Stimulated activated memory B cell treated with anti-CD40 and anti-IgM and Interleukin-4, amounts not matched to agents 10 μg/mL and 1 μg/mL and 100 μg/mL, for 72 hours (primary cell): ENCODE measurements around the gene PSMB9.
A peak's percentile ranks its signal among the peaks of the same experiment; 100 is the strongest.

ENCODE experiments used
- ATAC-seq: fragments of 150-1000 bp; cut with Tn5 transposase; 2 replicates; pipeline ENCODE4 v1.10.0; 2021
- H3K27ac Mint-ChIP-seq: one replicate; pipeline ENCODE4 v1.8.0; 2022; ENCODE audit warnings: mild to moderate bottlenecking, mixed read lengths
- H3K27me3 Mint-ChIP-seq: one replicate; pipeline ENCODE4 v1.8.0; 2022; ENCODE audit warnings: mixed read lengths
- H3K36me3 Mint-ChIP-seq: one replicate; pipeline ENCODE4 v1.8.0; 2022; ENCODE audit warnings: mixed read lengths
- H3K4me1 Mint-ChIP-seq: one replicate; pipeline ENCODE4 v1.8.0; 2022; ENCODE audit warnings: mixed read lengths
- H3K4me3 Mint-ChIP-seq: one replicate; pipeline ENCODE4 v1.8.0; 2022; ENCODE audit warnings: mild to moderate bottlenecking, moderate library complexity, mixed read lengths
- H3K9me3 Mint-ChIP-seq: one replicate; pipeline ENCODE4 v1.8.0; 2022; ENCODE audit warnings: mixed read lengths

The PSMB9 gene

GRCh38 chr6:32832535-32832934, 21.5 kb upstream of the PSMB9 start:
- H3K4me3 Mint-ChIP-seq, result no peak overlapping the region

GRCh38 chr6:32833664-32834063, 20.3 kb upstream of the PSMB9 start:
- H3K4me3 Mint-ChIP-seq, result no peak overlapping the region
- no peak for ATAC-seq
- H3K27me3 Mint-ChIP-seq, result no peaks in the 10 kb centered on the region
- H3K27ac Mint-ChIP-seq, result peak overlapping the region; percentile 35
- peaks cover 84% of the 10 kb centered on the region for H3K36me3 Mint-ChIP-seq
- no peaks in the 10 kb centered on the region for H3K9me3 Mint-ChIP-seq
- H3K4me1 Mint-ChIP-seq, result peaks cover 73% of the 10 kb centered on the region

More at GRCh38 chr6:32832535-32832934, 21.5 kb upstream of the PSMB9 start:
- Mint-ChIP-seq H3K9me3 (no peaks in the 10 kb centered on the region), H3K27me3 (no peaks in the 10 kb centered on the region), H3K4me1 (peaks cover 71% of the 10 kb centered on the region), H3K36me3 (peaks cover 91% of the 10 kb centered on the region), H3K27ac (peak overlapping the region; percentile 35)
- ATAC-seq, result no peak

GRCh38 chr6:32835167-32835893, 18.7 kb upstream of the PSMB9 start:
- Mint-ChIP-seq H3K4me1 (peaks cover 70% of the 10 kb centered on the region), H3K27me3 (no peaks in the 10 kb centered on the region), H3K27ac (peak overlapping the region; percentile 35), H3K4me3 (peak overlapping the region; percentile 1), H3K36me3 (peaks cover 72% of the 10 kb centered on the region), H3K9me3 (no peaks in the 10 kb centered on the region)
- no peak for ATAC-seq

- no peaks in the 10 kb centered on the region for H3K9me3 Mint-ChIP-seq
- no peaks in the 10 kb centered on the region for H3K27me3 Mint-ChIP-seq
- no peak for ATAC-seq
- H3K27ac Mint-ChIP-seq, result peak overlapping the region; percentile 60
- H3K36me3 Mint-ChIP-seq, result peaks cover 71% of the 10 kb centered on the region
- H3K4me3 Mint-ChIP-seq, result peak overlapping the region; percentile 88
- H3K4me1 Mint-ChIP-seq, result peaks cover 79% of the 10 kb centered on the region
Observed at GRCh38 chr6:32836873-32837272, 17.1 kb upstream of the PSMB9 start.

GRCh38 chr6:32837651-32838113, 16.3 kb upstream of the PSMB9 start:
- Mint-ChIP-seq H3K9me3 (no peaks in the 10 kb centered on the region), H3K27me3 (no peaks in the 10 kb centered on the region), H3K4me1 (peaks cover 84% of the 10 kb centered on the region), H3K27ac (peak overlapping the region; percentile 60), H3K36me3 (peaks cover 71% of the 10 kb centered on the region), H3K4me3 (peak overlapping the region; percentile 88)
- no peak for ATAC-seq

- Mint-ChIP-seq H3K27me3 (no peaks in the 10 kb centered on the region), H3K9me3 (no peaks in the 10 kb centered on the region), H3K27ac (peak within 1 kb of the TSS; percentile 100), H3K4me1 (peaks cover 83% of the 10 kb centered on the region), H3K36me3 (peaks cover 69% of the 10 kb centered on the region), H3K4me3 (peak within 1 kb of the TSS; percentile 88)
- ATAC-seq, result peak; percentile 95
Observed at GRCh38 chr6:32838114-32838958, 15.7 kb upstream of the PSMB9 start, which contains the start of gene TAP2. TAP2 (minus strand) TSS chr6:32838739; CDS start chr6:32838233, 506 bp downstream.

- no peaks in the 10 kb centered on the region for H3K9me3 Mint-ChIP-seq
Observed at GRCh38 chr6:32839356-32839755, 14.6 kb upstream of the PSMB9 start.

GRCh38 chr6:32840604-32841246, 13.3 kb upstream of the PSMB9 start:
- Mint-ChIP-seq H3K27me3 (no peaks in the 10 kb centered on the region), H3K36me3 (peaks cover 68% of the 10 kb centered on the region), H3K27ac (peak overlapping the region; percentile 100), H3K9me3 (no peaks in the 10 kb centered on the region), H3K4me1 (peaks cover 64% of the 10 kb centered on the region), H3K4me3 (peak overlapping the region; percentile 54)
- ATAC-seq, result no peak

More at GRCh38 chr6:32839356-32839755, 14.6 kb upstream of the PSMB9 start:
- Mint-ChIP-seq H3K4me1 (peaks cover 73% of the 10 kb centered on the region), H3K4me3 (no peak overlapping the region), H3K27me3 (no peaks in the 10 kb centered on the region), H3K36me3 (peaks cover 68% of the 10 kb centered on the region), H3K27ac (peak overlapping the region; percentile 100)
- ATAC-seq, result no peak

- H3K27me3 Mint-ChIP-seq, result no peaks in the 10 kb centered on the region
- H3K9me3 Mint-ChIP-seq, result no peaks in the 10 kb centered on the region
- peak overlapping the region; percentile 100 for H3K27ac Mint-ChIP-seq
- peaks cover 62% of the 10 kb centered on the region for H3K4me1 Mint-ChIP-seq
- no peak for ATAC-seq
- H3K36me3 Mint-ChIP-seq, result peaks cover 66% of the 10 kb centered on the region
- H3K4me3 Mint-ChIP-seq, result peak overlapping the region; percentile 98
Observed at GRCh38 chr6:32842021-32842650, 11.9 kb upstream of the PSMB9 start.

- no peaks in the 10 kb centered on the region for H3K9me3 Mint-ChIP-seq
- peaks cover 71% of the 10 kb centered on the region for H3K36me3 Mint-ChIP-seq
- H3K4me3 Mint-ChIP-seq, result peak overlapping the region; percentile 98
- ATAC-seq, result no peak
- peaks cover 62% of the 10 kb centered on the region for H3K4me1 Mint-ChIP-seq
- peak overlapping the region; percentile 100 for H3K27ac Mint-ChIP-seq
- no peaks in the 10 kb centered on the region for H3K27me3 Mint-ChIP-seq
Observed at GRCh38 chr6:32842690-32843089, 11.3 kb upstream of the PSMB9 start.

- H3K27me3 Mint-ChIP-seq, result no peaks in the 10 kb centered on the region
- peaks cover 67% of the 10 kb centered on the region for H3K4me1 Mint-ChIP-seq
- H3K36me3 Mint-ChIP-seq, result peaks cover 78% of the 10 kb centered on the region
- ATAC-seq, result no peak
- peak overlapping the region; percentile 100 for H3K27ac Mint-ChIP-seq
- peak overlapping the region; percentile 98 for H3K4me3 Mint-ChIP-seq
- no peaks in the 10 kb centered on the region for H3K9me3 Mint-ChIP-seq
Observed at GRCh38 chr6:32843331-32843978, 10.5 kb upstream of the PSMB9 start.

GRCh38 chr6:32843979-32844838, 9.8 kb upstream of the PSMB9 start, which contains the start of gene PSMB8:
PSMB8 (minus strand) TSS chr6:32844047; CDS start chr6:32843996, 51 bp downstream.
- H3K9me3 Mint-ChIP-seq, result no peaks in the 10 kb centered on the region
- H3K27ac Mint-ChIP-seq, result peak within 1 kb of the TSS; percentile 100
- H3K36me3 Mint-ChIP-seq, result peaks cover 86% of the 10 kb centered on the region
- peaks cover 73% of the 10 kb centered on the region for H3K4me1 Mint-ChIP-seq
- peak; percentile 92 for ATAC-seq
- H3K4me3 Mint-ChIP-seq, result peak within 1 kb of the TSS; percentile 98
- H3K27me3 Mint-ChIP-seq, result no peaks in the 10 kb centered on the region

GRCh38 chr6:32844839-32845383, 9.1 kb upstream of the PSMB9 start:
- H3K9me3 Mint-ChIP-seq, result no peaks in the 10 kb centered on the region
- peak overlapping the region; percentile 100 for H3K27ac Mint-ChIP-seq
- peaks cover 71% of the 10 kb centered on the region for H3K4me1 Mint-ChIP-seq
- H3K27me3 Mint-ChIP-seq, result no peaks in the 10 kb centered on the region
- peak overlapping the region; percentile 98 for H3K4me3 Mint-ChIP-seq
- peak; percentile 2 for ATAC-seq
- H3K36me3 Mint-ChIP-seq, result peaks cover 89% of the 10 kb centered on the region
